Gastroesophageal sphincter (tissue), 3 donors: Measurements from ENCODE around the gene CD209.

Experiments
- CTCF ChIP-seq, 4 experiments: fragments of 200-600 bp in 2 of 4; fragments of 450-650 bp in 2 of 4; sonication (generic) in 1 of 4; IDR thresholded peaks; one replicate each; pipeline ENCODE4 v1.5.1; 2017 to 2019; ENCODE audit warnings: antibody characterized with exemption in 4 of 4, mild to moderate bottlenecking in 2 of 4, moderate library complexity in 2 of 4
- EP300 ChIP-seq: sonication (generic); formaldehyde crosslinking; IDR thresholded peaks from one replicate; pipeline ENCODE4 v1.6.1; 2017; ENCODE audit warnings: antibody characterized with exemption, mild to moderate bottlenecking
- POLR2A ChIP-seq, 2 donors: fragments of 450-650 bp; IDR thresholded peaks; one replicate each; pipeline ENCODE4 v1.6.1; 2017; ENCODE audit warnings: antibody characterized with exemption in 2 of 2, mild to moderate bottlenecking in 2 of 2, moderate library complexity in 1 of 2
- POLR2AphosphoS5 ChIP-seq: sonication (generic); formaldehyde crosslinking; IDR thresholded peaks from one replicate; pipeline ENCODE4 v1.6.1; 2017; ENCODE audit warnings: antibody characterized with exemption

- TF ChIP-seq CTCF (IDR thresholded peaks at IDR 0.05) (no peak), POLR2A (IDR thresholded peaks at IDR 0.05) (no peak), POLR2AphosphoS5 (no peak), EP300 (no peak)
Observed at GRCh38 chr19:7769171-7769570, 21.8 kb upstream of the CD209 start.
